Ovary (tissue), 9 donors: ENCODE results near the gene ROBO1. TPM values are rescaled to one million over a fixed set of nuclear protein-coding genes. Genes with fewer than 3 reads are reported as not detected.

Source experiments
- DNase-seq, 5 donors: peaks; one replicate each; pipeline ENCODE4 v3.0.0-alpha.2; 2019 to 2020
- H3K27ac ChIP-seq, 2 donors: fragments of 200-600 bp; one replicate each; pipeline versions ENCODE4 v1.5.1 to v1.8.0; 2019 to 2022
- H3K27me3 ChIP-seq: fragments of 200-600 bp; one replicate; pipeline ENCODE4 v1.8.0; 2022
- H3K36me3 ChIP-seq: fragments of 200-600 bp; sonication (generic); one replicate; pipeline ENCODE4 v1.5.1; 2019
- H3K4me1 ChIP-seq: one replicate; pipeline ENCODE4 v1.8.1; 2013; ENCODE audit warnings: mild to moderate bottlenecking, moderate library complexity; ENCODE audit not compliant: insufficient read depth
- H3K4me3 ChIP-seq: fragments of 200-600 bp; sonication (generic); one replicate; pipeline ENCODE4 v1.5.1; 2017
- H3K9me3 ChIP-seq, 2 donors: fragments of 200-600 bp in 1 of 2; sonication (generic) in 1 of 2; one replicate each; pipeline versions ENCODE4 v1.5.1 to v1.8.1; 2013 to 2019; ENCODE audit warnings: mild to moderate bottlenecking in 1 of 2, moderate library complexity in 1 of 2
- EP300 ChIP-seq: sonication (generic); formaldehyde crosslinking; IDR thresholded peaks from one replicate; pipeline ENCODE4 v1.6.1; 2017; ENCODE audit warnings: antibody characterized with exemption
- POLR2A ChIP-seq: fragments of 450-650 bp; IDR thresholded peaks from one replicate; pipeline ENCODE4 v1.6.1; 2017; ENCODE audit warnings: antibody characterized with exemption, mild to moderate bottlenecking, moderate library complexity
- WGBS, 3 donors: extraction: QIAGEN DNeasy Blood & Tissue Kit in 1 of 3; methylation state at CpG; one replicate each; pipeline versions ENCODE4 v1.1.5 to v1.1.7; 2013 to 2017; 5-methylcytosine and 5-hydroxymethylcytosine counted together
- intact Hi-C, 4 donors: fragments of 100-400 bp; cut with DNase I; formaldehyde crosslinking; loops; one replicate each; pipeline versions ENCODE4 v1.11.0 to v1.15.1; 2022 to 2023
- polyA plus RNA-seq, 2 donors: library from polyadenylated mRNA; stranded (reverse); fragments of 200-250 nt in 1 of 2; fragments of 350-450 nt in 1 of 2; fragmentation: Illumina TruSeq in 1 of 2; extraction: RNeasy Lipid Tissue Mini Kit (QIAGEN cat#74804) in 1 of 2; gene quantifications; one replicate each; pipeline ENCODE4 v1.2.3, GENCODE V29; 2013 to 2014
- total RNA-seq, 7 donors: library from RNA; depleted of rRNA in 2 of 7; stranded (reverse); fragments of >200 nt in 2 of 7; fragmentation: NEBNext Ultra II Directional in 3 of 7; extraction: Animal tissue kit (Norgen Biotek cat#: 25700) in 3 of 7; gene quantifications; one replicate each; pipeline versions ENCODE4 v1.1.0 to v1.2.4, GENCODE V29; 2016 to 2023
- TF ChIP-seq, protein P1 (sequence below), 3 donors: fragments of 450-650 bp in 2 of 3; fragments of 200-600 bp in 1 of 3; IDR thresholded peaks; one replicate each; pipeline versions ENCODE4 v1.5.1 to v1.8.0; 2016 to 2022; ENCODE audit warnings: antibody characterized with exemption in 3 of 3, mild to moderate bottlenecking in 1 of 3
- donor health status: DM: no; HTN: no; CAD: no; lungs with moderate emphysema.
- donor health status: DM: no; HTN: no; CAD: no.
- donor health status: Bipolar disorder and iron deficiency.
- donor health status: DM: yes; HTN: yes; CAD: no.
- donor health status: DM: no; HTN: no; CAD: no.
- donor health status: DM: yes; HTN: yes; CAD: no.

Gene ROBO1
- total and polyA plus RNA-seq, 9 donors: 17.2 to 49.5 (median 29.0) TPM

DNA sequence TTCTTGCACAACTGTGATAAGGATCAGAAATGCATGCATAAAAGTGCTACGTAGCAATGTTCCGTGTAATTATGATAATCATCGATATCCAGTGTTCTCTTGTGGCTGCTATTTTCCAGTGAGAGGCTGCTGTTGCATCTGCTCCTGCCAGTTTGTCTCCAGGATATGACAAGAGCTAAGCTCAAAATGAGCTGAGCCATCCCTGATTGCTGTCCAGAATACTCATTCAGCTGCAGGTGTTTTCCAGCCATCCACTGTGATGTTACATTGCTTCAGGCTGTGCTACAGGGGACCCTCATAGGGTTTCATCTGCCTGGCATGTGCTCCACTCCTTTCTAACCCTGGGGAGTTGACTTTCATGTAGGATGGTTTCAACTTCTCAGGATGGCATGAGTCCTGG is 976.0 kb downstream of the ROBO1 start:
- WGBS, 3 donors: 63 to 79% (median 63%) methylated on average over 3 of the region's 3 CpGs

DNA sequence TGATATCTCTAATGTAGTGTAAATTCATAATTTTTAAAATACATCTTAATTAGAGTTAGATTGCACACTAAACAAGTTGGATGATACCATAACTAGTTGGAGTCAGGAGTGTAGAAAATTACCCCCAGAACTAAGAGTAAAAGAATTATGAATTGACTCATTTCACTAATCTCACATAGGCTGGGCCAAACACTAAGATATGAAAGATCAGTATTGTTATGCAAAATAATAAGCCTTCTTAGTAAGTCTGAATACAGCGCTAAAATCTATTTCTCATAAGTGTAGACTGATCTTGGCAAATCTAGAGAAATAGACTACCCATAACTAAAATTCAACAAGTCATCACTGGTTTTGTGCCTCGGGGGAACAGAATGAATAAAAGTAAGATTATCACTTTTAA is 979.0 kb downstream of the ROBO1 start:
- Histone ChIP-seq H3K27me3 (no peaks in the 10 kb centered on the region), H3K27ac (no peak overlapping the region), H3K4me1 (no peaks in the 10 kb centered on the region), H3K36me3 (no peaks in the 10 kb centered on the region), H3K4me3 (no peak overlapping the region), H3K9me3 (no peaks in the 10 kb centered on the region)
- intact Hi-C loops: no loop called here
- TF ChIP-seq POLR2A (no peak), EP300 (no peak)
- TF ChIP-seq, protein P1, sequence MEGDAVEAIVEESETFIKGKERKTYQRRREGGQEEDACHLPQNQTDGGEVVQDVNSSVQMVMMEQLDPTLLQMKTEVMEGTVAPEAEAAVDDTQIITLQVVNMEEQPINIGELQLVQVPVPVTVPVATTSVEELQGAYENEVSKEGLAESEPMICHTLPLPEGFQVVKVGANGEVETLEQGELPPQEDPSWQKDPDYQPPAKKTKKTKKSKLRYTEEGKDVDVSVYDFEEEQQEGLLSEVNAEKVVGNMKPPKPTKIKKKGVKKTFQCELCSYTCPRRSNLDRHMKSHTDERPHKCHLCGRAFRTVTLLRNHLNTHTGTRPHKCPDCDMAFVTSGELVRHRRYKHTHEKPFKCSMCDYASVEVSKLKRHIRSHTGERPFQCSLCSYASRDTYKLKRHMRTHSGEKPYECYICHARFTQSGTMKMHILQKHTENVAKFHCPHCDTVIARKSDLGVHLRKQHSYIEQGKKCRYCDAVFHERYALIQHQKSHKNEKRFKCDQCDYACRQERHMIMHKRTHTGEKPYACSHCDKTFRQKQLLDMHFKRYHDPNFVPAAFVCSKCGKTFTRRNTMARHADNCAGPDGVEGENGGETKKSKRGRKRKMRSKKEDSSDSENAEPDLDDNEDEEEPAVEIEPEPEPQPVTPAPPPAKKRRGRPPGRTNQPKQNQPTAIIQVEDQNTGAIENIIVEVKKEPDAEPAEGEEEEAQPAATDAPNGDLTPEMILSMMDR (IDR thresholded peaks at IDR 0.05): no peak
- WGBS, 3 donors: 94 to 98% (median 96%) methylated on average over 2 of the region's 2 CpGs
- DNase-seq: no peak

More for the DNA sequence above, 976.0 kb downstream of the ROBO1 start:
- no peak for DNase-seq
- no peaks in the 10 kb centered on the region for H3K27me3 ChIP-seq
- H3K4me1 ChIP-seq: no peaks in the 10 kb centered on the region
- H3K4me3 ChIP-seq: no peak overlapping the region
- no peak overlapping the region for H3K27ac ChIP-seq
- no peak for TF ChIP-seq EP300
- TF ChIP-seq, protein P1 (IDR thresholded peaks at IDR 0.05): no peak
- no peak for TF ChIP-seq POLR2A
- no peaks in the 10 kb centered on the region for H3K9me3 ChIP-seq
- H3K36me3 ChIP-seq: no peaks in the 10 kb centered on the region
- intact Hi-C loops: no loop called here

DNA sequence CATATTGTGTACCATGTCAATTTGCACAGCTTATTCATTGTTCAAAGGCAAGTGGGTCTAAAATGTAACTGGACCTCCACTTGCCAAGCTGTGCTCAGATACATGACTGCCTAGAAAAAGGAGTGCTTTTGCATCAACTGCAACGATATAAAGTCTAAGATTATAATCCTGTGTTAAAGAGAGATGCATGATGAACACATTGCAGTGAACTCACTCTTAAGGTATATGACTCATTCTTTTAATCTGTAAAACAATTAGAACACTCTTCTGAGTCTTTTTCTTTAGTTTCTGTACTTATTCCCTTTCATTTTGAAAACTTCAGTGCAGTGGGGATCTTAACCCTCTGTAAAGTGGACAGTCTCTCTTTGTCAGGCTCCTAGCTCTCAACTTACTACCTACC is 982.8 kb downstream of the ROBO1 start:
- Histone ChIP-seq H3K9me3 (no peaks in the 10 kb centered on the region), H3K4me1 (no peaks in the 10 kb centered on the region), H3K36me3 (no peaks in the 10 kb centered on the region), H3K27me3 (no peaks in the 10 kb centered on the region), H3K4me3 (no peak overlapping the region), H3K27ac (no peak overlapping the region)
- WGBS, 3 donors: 61 to 73% (median 65%) methylated on average over 1 of the region's 1 CpG
- TF ChIP-seq EP300 (no peak), POLR2A (no peak)
- TF ChIP-seq, protein P1 (IDR thresholded peaks at IDR 0.05): no peak
- intact Hi-C loops: no loop called here
- no peak for DNase-seq

DNA sequence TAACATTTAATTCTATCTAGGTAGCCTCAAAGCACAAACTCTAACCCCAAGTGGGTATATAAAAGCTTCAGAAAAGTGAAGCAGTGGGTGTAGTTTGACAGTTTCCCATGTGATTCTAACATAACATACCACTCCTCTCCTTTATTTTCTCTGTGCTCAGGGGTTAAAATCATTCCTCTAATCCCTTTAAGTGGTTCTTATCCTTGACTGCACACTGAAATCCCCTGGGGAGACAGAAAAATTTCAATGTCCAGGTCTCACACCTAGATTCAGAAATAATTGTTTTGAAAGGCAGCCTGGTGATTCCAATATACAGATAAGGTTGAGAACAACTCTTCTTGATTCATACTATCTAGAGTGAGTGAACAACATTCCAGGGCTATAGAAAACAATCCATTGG is 986.4 kb downstream of the ROBO1 start:
- H3K27ac ChIP-seq: no peak overlapping the region
- TF ChIP-seq, protein P1 (IDR thresholded peaks at IDR 0.05): no peak
- no peak for TF ChIP-seq EP300
- no peak for TF ChIP-seq POLR2A
- H3K36me3 ChIP-seq: no peaks in the 10 kb centered on the region
- no peak for DNase-seq
- H3K9me3 ChIP-seq: no peaks in the 10 kb centered on the region
- H3K27me3 ChIP-seq: no peaks in the 10 kb centered on the region
- H3K4me1 ChIP-seq: no peaks in the 10 kb centered on the region
- intact Hi-C loops: no loop called here
- H3K4me3 ChIP-seq: no peak overlapping the region
